ENCODE data around the gene CECR2.
A peak's percentile ranks its signal among the peaks of the same experiment; 100 is the strongest.

DNA sequence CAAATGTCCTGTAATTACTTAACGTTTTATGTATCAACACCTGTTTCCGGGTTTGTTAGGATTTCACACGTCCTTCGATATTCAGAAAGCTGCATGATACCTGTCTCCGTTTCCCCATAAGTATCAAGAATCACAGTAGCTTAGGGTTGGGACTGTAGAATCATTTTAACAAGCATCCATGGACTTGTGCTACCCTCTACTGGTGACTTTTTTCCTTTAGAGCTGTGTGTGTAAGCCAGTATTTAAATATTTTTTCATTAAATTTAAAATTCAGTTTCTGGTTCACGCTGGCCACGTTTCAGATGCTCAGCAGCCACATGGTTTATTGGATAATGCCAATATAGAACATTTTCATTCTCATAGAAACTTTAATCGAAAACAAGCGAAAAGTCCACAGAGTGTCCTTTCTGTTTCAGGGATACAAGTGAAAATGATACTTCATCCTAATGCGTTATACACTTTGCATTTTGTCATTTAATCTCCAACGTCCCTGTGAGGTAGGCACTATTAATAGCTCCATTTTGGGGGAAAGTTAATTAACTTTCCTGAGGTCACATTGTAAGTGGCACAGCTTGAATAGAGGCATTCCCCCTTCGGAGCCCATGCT lies 132.5 kb downstream of the CECR2 start:
- TF ChIP-seq, protein P1, sequence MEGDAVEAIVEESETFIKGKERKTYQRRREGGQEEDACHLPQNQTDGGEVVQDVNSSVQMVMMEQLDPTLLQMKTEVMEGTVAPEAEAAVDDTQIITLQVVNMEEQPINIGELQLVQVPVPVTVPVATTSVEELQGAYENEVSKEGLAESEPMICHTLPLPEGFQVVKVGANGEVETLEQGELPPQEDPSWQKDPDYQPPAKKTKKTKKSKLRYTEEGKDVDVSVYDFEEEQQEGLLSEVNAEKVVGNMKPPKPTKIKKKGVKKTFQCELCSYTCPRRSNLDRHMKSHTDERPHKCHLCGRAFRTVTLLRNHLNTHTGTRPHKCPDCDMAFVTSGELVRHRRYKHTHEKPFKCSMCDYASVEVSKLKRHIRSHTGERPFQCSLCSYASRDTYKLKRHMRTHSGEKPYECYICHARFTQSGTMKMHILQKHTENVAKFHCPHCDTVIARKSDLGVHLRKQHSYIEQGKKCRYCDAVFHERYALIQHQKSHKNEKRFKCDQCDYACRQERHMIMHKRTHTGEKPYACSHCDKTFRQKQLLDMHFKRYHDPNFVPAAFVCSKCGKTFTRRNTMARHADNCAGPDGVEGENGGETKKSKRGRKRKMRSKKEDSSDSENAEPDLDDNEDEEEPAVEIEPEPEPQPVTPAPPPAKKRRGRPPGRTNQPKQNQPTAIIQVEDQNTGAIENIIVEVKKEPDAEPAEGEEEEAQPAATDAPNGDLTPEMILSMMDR (IDR thresholded peaks at IDR 0.05; ENCODE audit: low read length) = peak; percentile 72
- TF ChIP-seq EZH2 (IDR thresholded peaks at IDR 0.05; ENCODE audit: borderline replicate concordance, low read length) = no peak
